Aorta (tissue), 5 donors: ENCODE measurements around the gene HSD3B7. TPM values are rescaled to one million over a fixed set of nuclear protein-coding genes. Genes with fewer than 3 reads are reported as not detected.
"Not testable (repeated sequence)": the region's sequence is repeated elsewhere in the genome, so short reads cannot be mapped to it uniquely, and the experiment has no call there.

Experiments used
- ATAC-seq: fragments of 200-7000 bp; cut with Tn5 transposase; one replicate; pipeline ENCODE4 v1.9.1; 2022; ENCODE audit warnings: moderate library complexity; ENCODE audit not compliant: low FRiP score
- DNase-seq, 2 donors: peaks; one replicate each; pipeline ENCODE4 v3.0.0-alpha.2; 2020
- H3K27ac ChIP-seq, 2 donors: one replicate each; pipeline ENCODE4 v1.5.1; 2013; ENCODE audit warnings: low read length in 2 of 2, mild to moderate bottlenecking in 2 of 2, moderate library complexity in 2 of 2, control low read depth in 1 of 2, inconsistent platforms in 1 of 2, low read depth in 1 of 2
- H3K27me3 ChIP-seq, 2 donors: one replicate each; pipeline ENCODE4 v1.6.1; 2013; ENCODE audit warnings: control low read depth in 1 of 2, low read length in 1 of 2, mild to moderate bottlenecking in 1 of 2, moderate library complexity in 1 of 2; ENCODE audit not compliant: insufficient read depth in 2 of 2, control insufficient read depth in 1 of 2
- H3K36me3 ChIP-seq, 2 donors: one replicate each; pipeline ENCODE4 v1.6.1; 2013; ENCODE audit warnings: control low read depth in 1 of 2, low read length in 1 of 2, mild to moderate bottlenecking in 1 of 2; ENCODE audit not compliant: insufficient read depth in 2 of 2, control insufficient read depth in 1 of 2
- H3K4me1 ChIP-seq, 2 donors: one replicate each; pipeline ENCODE4 v1.6.1; 2013; ENCODE audit warnings: low read length in 2 of 2, control low read depth in 1 of 2, mild to moderate bottlenecking in 1 of 2, moderate library complexity in 1 of 2; ENCODE audit not compliant: insufficient read depth in 2 of 2, control insufficient read depth in 1 of 2
- H3K4me3 ChIP-seq, 2 donors: one replicate each; pipeline ENCODE4 v1.5.1; 2013; ENCODE audit warnings: low read length in 2 of 2, control low read depth in 1 of 2, mild to moderate bottlenecking in 1 of 2
- H3K9me3 ChIP-seq: one replicate; pipeline ENCODE4 v1.6.1; 2013; ENCODE audit warnings: mild to moderate bottlenecking, low read length; ENCODE audit not compliant: control insufficient read depth
- WGBS, 2 donors: extraction: QIAGEN DNeasy Blood & Tissue Kit; methylation state at CpG; one replicate each; pipeline ENCODE4 v1.1.7; 2013; 5-methylcytosine and 5-hydroxymethylcytosine counted together
- intact Hi-C, 2 donors: fragments of 100-400 bp; cut with DNase I; formaldehyde crosslinking; loops; one replicate each; pipeline versions ENCODE4 v1.14.2 to v1.15.0; 2022
- long read RNA-seq, 2 donors: library from polyadenylated mRNA; unstranded; transcript quantifications; one replicate each; pipeline ENCODE4 v2.0.0, GENCODE V29; 2020 to 2021
- polyA plus RNA-seq, 2 donors: library from polyadenylated mRNA; stranded (reverse); fragments of 200-250 nt; gene quantifications; one replicate each; pipeline ENCODE4 v1.2.3, GENCODE V29; 2013
- total RNA-seq, 2 donors: library from RNA; stranded (reverse); fragmentation: NEBNext Ultra II Directional; extraction: Animal tissue kit (Norgen Biotek cat#: 25700); gene quantifications; one replicate each; pipeline ENCODE4 v1.2.1, GENCODE V29; 2021
- donor health status: healthy with polysubstance abuse.
- donor health status: Bipolar disorder and iron deficiency.
- donor health status: DM: no; HTN: no; CAD: no.
- donor health status: DM: no; HTN: no; CAD: no.
- donor health status: DM: yes; HTN: yes; CAD: no.

Gene HSD3B7
- total RNA-seq, result 10 to 100 TPM; 13.6 to 31.3 TPM
- polyA plus RNA-seq, result 10 to 100 TPM in 1 of 2 donors, 1 to 10 TPM in 1; 8.6 to 10.4 TPM
- long read RNA-seq, donor 1, transcript HSD3B7-202 (7 exons, 2,172 nt), result major isoform, 61 of 124 reads
- long read RNA-seq, donor 1, partial matches to known transcripts, result 17 of 124 reads
- long read RNA-seq, donor 1, other reads (novel, unspliced or antisense), result 46 of 124 reads
- long read RNA-seq, donor 2, transcript HSD3B7-202 (7 exons, 2,172 nt), result major isoform, 12 of 33 reads
- long read RNA-seq, donor 2, partial matches to known transcripts, result 7 of 33 reads
- long read RNA-seq, donor 2, other reads (novel, unspliced or antisense), result 14 of 33 reads

DNA sequence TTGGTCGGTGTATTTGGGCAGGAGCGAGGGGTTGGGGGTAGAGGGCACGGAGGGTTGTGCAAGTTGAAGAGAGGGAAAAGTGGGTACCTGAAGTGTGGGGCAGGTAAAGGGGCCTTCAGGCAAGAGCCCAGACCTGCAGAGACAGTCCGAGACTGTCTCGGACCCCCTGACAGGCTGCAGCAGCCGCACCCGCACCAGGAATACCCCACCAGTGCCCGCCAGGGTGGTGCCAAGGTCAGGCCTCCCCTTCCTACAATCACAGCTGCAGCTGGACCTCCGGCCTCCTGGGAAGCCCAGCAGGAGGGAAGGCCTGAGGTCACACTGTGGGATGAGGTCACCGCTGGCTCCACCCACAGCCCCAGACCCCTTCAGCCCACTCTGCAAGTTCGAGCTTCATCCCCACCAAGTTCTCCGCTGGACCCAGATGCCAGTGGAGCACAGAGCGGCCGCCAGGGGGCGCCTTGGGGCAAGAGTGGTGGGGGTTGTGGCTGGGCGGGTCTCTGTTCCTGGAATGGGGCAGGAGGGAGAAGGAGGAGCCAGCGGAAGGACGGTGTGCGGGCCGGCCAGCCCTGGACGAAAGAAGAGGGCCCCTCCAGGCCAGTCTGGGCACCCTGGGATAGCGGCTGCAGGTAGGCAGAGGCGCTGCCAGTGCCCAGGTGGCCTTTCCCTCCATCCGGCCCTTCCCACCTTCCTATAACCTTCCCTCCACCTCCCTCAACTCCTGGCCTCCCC, at the start of gene HSD3B7:
TSS of gene HSD3B7 (plus strand) at position 539 of the 732 bp plus-strand sequence. CDS start 452 bp downstream, outside the sequence.
- Histone ChIP-seq H3K4me3 (peak within 1 kb of the TSS in 1 of 2 donors; percentile 18), H3K36me3 (peaks cover 0 to 4% of the 10 kb centered on the region in 2 donors), H3K27ac (no peak within 1 kb of the TSS), H3K4me1 (no peaks in the 10 kb centered on the region), H3K9me3 (no peaks in the 10 kb centered on the region), H3K27me3 (no peaks in the 10 kb centered on the region)
- peak; percentile 94 for ATAC-seq
- DNase-seq, result peak; percentile 94 to 98
- WGBS, 2 donors, result 25 to 36% methylated on average over 16 to 24 of the region's 24 CpGs
- intact Hi-C loops, result loop anchor here (1.0 to 10.0 kb wide), 7 partner anchors 52 to 882 kb away; partner anchors contain the start of genes VKORC1 (in 1 of the 2), ZNF646 (in 1 of the 2), ZNF668 (in 1 of the 2) and ZNF843 (in 1 of the 2)

DNA sequence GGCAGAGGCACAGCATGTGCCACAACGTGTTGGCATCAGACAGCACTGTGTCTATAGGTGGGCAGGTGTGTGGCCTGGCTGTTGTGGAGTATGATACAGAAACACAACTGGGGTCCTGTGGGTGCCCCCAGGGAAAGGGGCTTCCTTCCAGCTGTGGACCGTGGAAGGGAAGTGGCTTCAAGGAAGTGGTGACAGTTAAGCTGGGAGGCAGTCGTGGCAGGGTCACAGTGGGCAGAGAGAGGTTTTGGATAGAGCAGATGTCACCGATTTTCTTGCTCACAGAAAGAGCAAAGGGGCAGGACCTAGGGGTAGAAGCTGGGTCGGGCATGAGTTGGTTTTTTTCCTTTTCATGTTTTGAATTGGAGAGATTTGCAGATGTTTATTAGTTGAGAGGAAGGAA, 47.3 kb upstream of the HSD3B7 start:
- Histone ChIP-seq H3K4me1 (no peaks in the 10 kb centered on the region), H3K27me3 (no peaks in the 10 kb centered on the region), H3K4me3 (no peak overlapping the region), H3K9me3 (no peaks in the 10 kb centered on the region), H3K27ac (peak overlapping the region in 1 of 2 donors; percentile 85), H3K36me3 (no peaks in the 10 kb centered on the region)
- 35 to 37% methylated on average over 5 of the region's 5 CpGs for WGBS, 2 donors
- ATAC-seq (no peak), DNase-seq (no peak)
- intact Hi-C loops, result no loop called here

DNA sequence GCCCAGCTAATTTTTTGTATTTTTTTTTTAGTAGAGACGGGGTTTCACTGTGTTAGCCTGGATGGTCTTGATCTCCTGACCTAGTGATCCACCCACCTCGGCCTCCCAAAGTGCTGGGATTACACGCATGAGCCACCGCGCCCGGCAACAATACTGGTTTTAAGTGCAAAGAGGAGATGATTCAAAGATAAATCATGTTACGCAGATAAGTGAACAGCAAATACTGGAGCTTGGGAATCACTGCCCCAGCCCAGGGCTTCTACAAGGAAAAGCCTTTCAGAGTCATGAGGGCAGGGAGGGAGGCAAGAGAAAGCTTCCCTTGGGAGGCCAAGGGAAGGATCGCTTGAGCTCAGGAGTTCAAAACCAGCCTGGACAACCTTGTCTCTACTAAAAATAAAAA, 45.4 kb upstream of the HSD3B7 start:
- H3K27me3 ChIP-seq, H3K27ac ChIP-seq, H3K4me1 ChIP-seq, ATAC-seq, intact Hi-C loops, H3K4me3 ChIP-seq, H3K9me3 ChIP-seq, H3K36me3 ChIP-seq, DNase-seq: not testable (repeated sequence)
- WGBS, 2 donors, result 94 to 96% methylated on average over 8 of the region's 8 CpGs

DNA sequence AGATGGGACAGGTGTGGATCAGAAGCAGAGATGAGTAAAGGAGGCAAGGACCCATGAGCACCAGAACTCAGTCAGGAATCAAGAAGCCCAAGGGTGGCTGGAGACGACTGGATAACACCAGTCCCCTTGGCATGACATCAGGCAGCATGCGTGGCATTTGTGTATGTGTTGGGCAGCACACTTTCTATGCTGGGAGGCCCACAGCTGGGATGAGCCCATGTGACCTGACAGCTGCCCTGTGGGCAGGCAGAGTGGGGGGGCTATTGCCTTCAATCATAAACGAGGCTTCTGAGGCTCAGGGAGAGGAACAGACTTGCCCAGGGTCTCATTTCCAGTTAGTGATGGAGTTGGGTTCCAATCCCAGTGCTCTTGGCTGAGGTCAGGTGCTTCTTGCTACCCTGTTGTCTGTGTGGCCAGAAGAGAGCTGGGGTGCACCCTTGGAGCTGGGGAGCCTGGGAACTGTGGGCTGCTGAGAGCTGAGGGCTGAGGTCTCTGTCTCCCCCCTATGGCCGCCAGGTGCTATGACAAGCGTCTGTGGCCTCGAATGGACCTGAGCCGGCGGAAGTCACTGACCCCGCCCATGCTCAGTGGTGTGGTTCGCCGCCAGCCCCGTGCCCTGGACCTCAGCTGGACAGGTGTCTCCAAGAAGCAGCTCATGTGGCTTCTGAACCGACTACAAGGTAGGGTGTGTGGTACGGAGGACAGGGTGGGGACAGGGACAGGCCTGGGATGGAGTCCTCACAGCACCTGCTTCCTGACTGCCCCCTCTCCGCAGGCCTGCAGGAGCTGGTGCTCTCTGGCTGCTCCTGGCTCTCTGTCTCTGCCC, 43.2 kb upstream of the HSD3B7 start:
- H3K36me3 ChIP-seq, result peaks cover 0 to 2% of the 10 kb centered on the region in 2 donors
- H3K9me3 ChIP-seq, result no peaks in the 10 kb centered on the region
- no peak overlapping the region for H3K27ac ChIP-seq
- 20 to 23% methylated on average over 15 of the region's 15 CpGs for WGBS, 2 donors
- no peaks in the 10 kb centered on the region for H3K4me1 ChIP-seq
- H3K4me3 ChIP-seq, result no peak overlapping the region
- intact Hi-C loops, result no loop called here
- H3K27me3 ChIP-seq, result no peaks in the 10 kb centered on the region
- ATAC-seq, result peak; percentile 89
- DNase-seq, result peak; percentile 88 to 89

DNA sequence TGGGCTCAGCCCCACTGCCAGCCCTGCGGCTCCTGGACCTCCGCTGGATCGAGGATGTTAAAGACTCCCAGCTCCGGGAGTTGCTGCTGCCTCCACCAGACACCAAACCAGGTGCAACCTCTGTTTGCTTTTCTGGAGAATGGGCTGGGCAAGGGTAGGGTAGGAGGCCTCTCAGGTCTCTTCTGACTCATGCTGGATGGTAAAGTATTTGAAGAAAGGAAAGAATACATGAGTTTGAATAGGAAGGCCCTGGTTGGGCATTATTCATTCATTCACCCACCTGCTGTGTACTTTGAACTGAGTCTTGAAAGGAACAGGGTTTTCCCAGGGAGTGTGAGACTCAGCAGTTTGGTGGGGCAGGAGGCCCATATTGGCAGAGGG, 42.6 kb upstream of the HSD3B7 start:
- intact Hi-C loops, result no loop called here
- ATAC-seq, result no peak
- Histone ChIP-seq H3K36me3 (peaks cover 0 to 3% of the 10 kb centered on the region in 2 donors), H3K27ac (no peak overlapping the region), H3K9me3 (no peaks in the 10 kb centered on the region), H3K4me1 (no peaks in the 10 kb centered on the region), H3K4me3 (no peak overlapping the region), H3K27me3 (no peaks in the 10 kb centered on the region)
- no peak for DNase-seq
- WGBS, 2 donors, result 83 to 85% methylated on average over 4 of the region's 4 CpGs

DNA sequence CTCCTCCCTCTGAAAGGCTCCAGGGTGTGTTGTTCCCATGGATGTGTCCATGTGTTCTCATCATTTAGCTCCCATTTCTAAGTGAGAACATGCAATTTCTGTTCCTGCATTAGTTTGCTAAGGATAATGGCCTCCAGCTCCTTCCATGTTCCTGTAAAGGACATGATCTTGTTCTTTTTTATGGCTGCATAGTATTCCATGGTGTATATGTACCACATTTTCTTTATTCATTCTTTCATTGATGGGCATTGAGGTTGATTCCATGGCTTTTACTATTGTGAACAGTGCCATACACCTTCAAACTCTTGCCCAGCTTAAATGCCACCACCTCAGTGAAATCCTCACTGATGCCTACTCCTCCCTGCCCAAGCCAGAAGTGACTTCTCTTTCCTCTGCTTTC, 40.7 kb upstream of the HSD3B7 start:
- ATAC-seq, result no peak
- H3K36me3 ChIP-seq, result peaks cover 0 to 3% of the 10 kb centered on the region in 2 donors

DNA sequence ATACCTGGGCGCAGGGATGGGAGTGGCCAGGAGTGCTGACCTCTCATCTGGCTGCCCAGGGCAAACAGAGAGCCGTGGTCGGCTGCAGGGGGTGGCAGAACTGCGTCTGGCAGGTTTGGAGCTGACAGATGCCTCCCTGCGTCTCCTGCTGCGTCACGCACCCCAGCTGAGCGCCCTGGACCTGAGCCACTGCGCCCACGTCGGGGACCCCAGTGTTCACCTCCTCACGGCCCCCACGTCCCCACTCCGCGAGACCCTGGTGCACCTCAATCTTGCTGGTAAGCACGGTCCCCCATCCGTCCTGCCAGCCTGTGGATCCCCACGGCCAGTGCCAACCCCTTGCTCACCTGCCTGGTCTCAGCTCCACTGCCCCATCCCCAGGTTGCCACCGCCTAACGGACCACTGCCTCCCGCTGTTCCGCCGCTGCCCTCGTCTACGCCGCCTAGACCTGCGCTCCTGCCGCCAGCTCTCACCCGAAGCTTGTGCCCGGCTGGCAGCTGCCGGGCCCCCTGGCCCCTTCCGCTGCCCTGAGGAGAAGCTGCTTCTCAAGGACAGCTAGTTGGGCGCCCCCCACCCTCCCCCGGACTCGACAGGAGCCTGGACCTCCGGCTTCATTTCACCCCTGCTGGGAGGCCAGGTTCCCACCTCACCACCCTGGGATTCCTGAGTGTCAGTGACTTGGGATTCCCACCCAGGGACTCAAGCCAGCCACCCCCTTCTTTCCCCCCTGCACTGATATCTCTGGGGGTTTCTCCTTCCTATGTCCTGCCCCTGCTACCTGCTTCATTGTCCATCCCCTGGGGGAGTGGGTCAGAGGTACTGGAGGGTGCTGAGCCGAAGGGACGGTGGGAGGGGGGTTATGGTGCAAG, 38.1 kb upstream of the HSD3B7 start:
- no peak overlapping the region for H3K4me3 ChIP-seq
- ATAC-seq (no peak), DNase-seq (peak in 1 of 2 donors; percentile 78)
- no peaks in the 10 kb centered on the region for H3K9me3 ChIP-seq
- no peak overlapping the region for H3K27ac ChIP-seq
- WGBS, 2 donors, result 85 to 88% methylated on average over 38 of the region's 38 CpGs
- H3K27me3 ChIP-seq, result no peaks in the 10 kb centered on the region
- H3K36me3 ChIP-seq, result peaks cover 0 to 3% of the 10 kb centered on the region in 2 donors
- no peaks in the 10 kb centered on the region for H3K4me1 ChIP-seq
- intact Hi-C loops, result no loop called here

More for the DNA sequence above, 40.7 kb upstream of the HSD3B7 start:
- Histone ChIP-seq H3K4me1 (no peaks in the 10 kb centered on the region), H3K9me3 (no peaks in the 10 kb centered on the region), H3K27me3 (no peaks in the 10 kb centered on the region), H3K4me3 (no peak overlapping the region), H3K27ac (no peak overlapping the region)
- intact Hi-C loops, result no loop called here
- no peak for DNase-seq

DNA sequence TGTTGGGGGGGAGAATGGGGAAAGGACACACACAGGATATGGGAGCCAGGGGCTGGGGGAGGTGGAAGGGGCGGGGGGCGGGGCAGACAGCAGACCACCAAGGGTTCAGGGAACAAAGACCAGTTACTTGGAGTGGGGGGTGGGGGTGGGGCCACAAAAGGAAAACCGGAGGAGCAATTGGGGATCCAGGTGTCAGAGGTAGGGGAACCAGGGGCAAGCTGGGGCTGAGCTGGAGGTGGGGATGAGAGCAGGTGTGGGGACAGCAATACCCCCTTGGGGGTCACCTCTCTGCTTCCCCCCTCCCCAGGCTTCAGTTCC, 37.5 kb upstream of the HSD3B7 start:
- Histone ChIP-seq H3K36me3 (peaks cover 0 to 3% of the 10 kb centered on the region in 2 donors), H3K9me3 (no peaks in the 10 kb centered on the region), H3K4me3 (no peak overlapping the region), H3K4me1 (no peaks in the 10 kb centered on the region), H3K27me3 (no peaks in the 10 kb centered on the region), H3K27ac (no peak overlapping the region)
- DNase-seq, result peak in 1 of 2 donors; percentile 68
- no peak for ATAC-seq
- intact Hi-C loops, result no loop called here
- 54 to 56% methylated on average over 3 of the region's 3 CpGs for WGBS, 2 donors
